SIG-M5 treated with dmso at 0.1 percent for 504 hours (cell line): ENCODE results near the gene SLC38A10.

Source experiments
- DNase-seq: peaks from one replicate; lab custom pipeline; 2025; ENCODE audit not compliant: unreplicated experiment; lab: John Stamatoyannopoulos, UW

Gene SLC38A10

GRCh38 chr17:81258292-81258691 lies 36.8 kb downstream of the SLC38A10 start:
- no peak for DNase-seq

GRCh38 chr17:81257533-81257932 lies 37.6 kb downstream of the SLC38A10 start:
- DNase-seq: no peak

- DNase-seq: no peak
Measured at GRCh38 chr17:81256616-81257015, 38.5 kb downstream of the SLC38A10 start.

GRCh38 chr17:81254955-81255717 lies 40.0 kb downstream of the SLC38A10 start:
- peak; percentile 94 for DNase-seq

GRCh38 chr17:81253358-81254131 lies 41.6 kb downstream of the SLC38A10 start:
- peak; percentile 32 for DNase-seq

- DNase-seq: no peak
Measured at GRCh38 chr17:81252987-81253329, 42.1 kb downstream of the SLC38A10 start.

GRCh38 chr17:81252326-81252986 lies 42.7 kb downstream of the SLC38A10 start:
- no peak for DNase-seq

- DNase-seq: no peak
Measured at GRCh38 chr17:81251709-81252301, 43.3 kb downstream of the SLC38A10 start.

- DNase-seq: no peak
Measured at GRCh38 chr17:81251094-81251708, 43.9 kb downstream of the SLC38A10 start.

- DNase-seq: no peak
Measured at GRCh38 chr17:81250286-81251093, 44.6 kb downstream of the SLC38A10 start.

GRCh38 chr17:81249223-81250040 lies 45.7 kb downstream of the SLC38A10 start:
- no peak for DNase-seq

- no peak for DNase-seq
Measured at GRCh38 chr17:81248649-81249048, 46.5 kb downstream of the SLC38A10 start.

- DNase-seq: no peak
Measured at GRCh38 chr17:81247339-81247990, 47.6 kb downstream of the SLC38A10 start.

- DNase-seq: no peak
Measured at GRCh38 chr17:81246679-81247338, 48.3 kb downstream of the SLC38A10 start.

GRCh38 chr17:81246343-81246670 lies 48.8 kb downstream of the SLC38A10 start:
- no peak for DNase-seq

- no peak for DNase-seq
Measured at GRCh38 chr17:81245665-81246342, 49.3 kb downstream of the SLC38A10 start.

GRCh38 chr17:81245024-81245664 lies 50.0 kb downstream of the SLC38A10 start:
- no peak for DNase-seq
